ENCODE results near the gene EIF4A2. TPM values are rescaled to one million over a fixed set of nuclear protein-coding genes. Genes with fewer than 3 reads are reported as not detected.

Gene EIF4A2
- total RNA-seq, result 655 and 667 TPM in 2 replicates

GRCh38 chr3:186783058-186783730, at the start of gene EIF4A2:
EIF4A2 (plus strand) TSS chr3:186783577; CDS start chr3:186783611, 34 bp downstream.

DNA sequence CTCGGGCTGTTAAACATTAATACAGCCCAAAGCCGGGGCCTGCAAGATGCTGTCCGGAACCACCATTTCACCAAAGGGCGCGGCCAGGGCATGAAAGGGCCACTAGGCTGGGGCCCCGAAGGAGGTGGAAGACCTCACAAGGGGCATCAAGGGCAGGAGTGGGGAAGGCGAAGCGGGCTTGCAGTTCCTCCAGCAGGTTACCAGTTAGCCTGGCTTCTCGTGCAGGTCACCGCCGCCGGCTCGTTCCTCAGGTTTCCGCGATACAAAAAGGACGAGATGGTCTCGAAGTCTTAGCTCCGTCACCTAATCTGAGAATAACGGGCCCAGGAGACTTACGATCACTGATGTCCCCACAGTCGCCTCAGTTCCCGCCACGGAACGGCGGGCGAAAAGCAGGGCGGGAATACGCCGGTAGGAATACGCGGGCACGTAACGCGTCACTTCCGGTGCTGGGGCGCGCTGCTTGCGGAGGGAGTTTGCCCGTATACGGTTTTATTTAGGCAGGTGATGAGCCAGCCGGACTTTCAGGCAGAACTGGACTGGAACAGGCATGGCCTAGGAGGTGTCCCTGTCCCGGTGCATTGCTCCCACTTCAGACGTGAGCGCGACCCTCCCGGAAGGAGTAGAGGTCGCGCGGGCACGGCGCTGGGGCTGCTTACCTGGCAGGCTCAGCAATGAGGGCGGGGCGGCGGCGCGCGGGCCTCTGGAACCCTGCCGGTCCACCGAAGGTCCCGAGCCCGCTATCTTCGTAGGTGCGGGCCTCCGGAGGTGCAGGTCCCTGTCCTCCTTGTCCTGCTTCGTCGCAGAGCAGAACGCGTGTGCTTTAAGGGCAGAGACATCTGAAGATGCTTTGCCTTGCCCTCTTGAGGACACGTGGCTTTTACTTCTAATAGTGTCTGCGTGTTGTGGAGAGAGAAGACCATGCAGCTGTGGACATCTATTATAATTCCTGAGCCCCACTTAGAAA, 23.0 kb downstream of the EIF4A2 start, which contains the start of gene RFC4:
TSS of gene RFC4 (minus strand) at position 394 of the 967 bp plus-strand sequence. CDS start 1,769 bp downstream, outside the sequence.

Small RNA genes within 50 kb of the gene (small RNA-seq; reads per million reads assigned to genes)
- not detected for gene RF00092
- not detected for gene RNU6-1105P
- gene SNORA4, result not detected
- gene SNORA63, result not detected
- not detected for gene SNORA81
- gene SNORD2, result not detected

Other genes starting within 250 kb of the EIF4A2 start
- gene CRYGS, start 239.2 kb upstream of the EIF4A2 start, total RNA-seq, result 1.7 and 2.1 TPM in 2 replicates
- gene TBCCD1, start 216.2 kb upstream of the EIF4A2 start, total RNA-seq, result 18.8 and 24.1 TPM in 2 replicates
- gene DNAJB11, start 212.9 kb upstream of the EIF4A2 start, total RNA-seq, result 78.8 and 82.3 TPM in 2 replicates
- gene AHSG, start 170.5 kb upstream of the EIF4A2 start, total RNA-seq, result not detected in 2 replicates
- not detected in 2 replicates for gene FETUB, start 143.2 kb upstream of the EIF4A2 start, total RNA-seq
- not detected in 2 replicates for gene HRG, start 117.6 kb upstream of the EIF4A2 start, total RNA-seq
- gene KNG1, start 66.2 kb upstream of the EIF4A2 start, total RNA-seq, result not detected in 2 replicates
- gene RFC4, start 22.9 kb downstream of the EIF4A2 start, total RNA-seq, result 38.7 and 49.8 TPM in 2 replicates
- gene ADIPOQ, start 59.1 kb downstream of the EIF4A2 start, total RNA-seq, result not detected in 2 replicates
- gene ST6GAL1, start 146.9 kb downstream of the EIF4A2 start, total RNA-seq, result 79.0 and 107 TPM in 2 replicates

Data from thoracic aorta endothelial cell (primary cell).